K562 (cell line): ENCODE measurements around the gene XPOT. TPM values are rescaled to one million over a fixed set of nuclear protein-coding genes. Genes with fewer than 3 reads are reported as not detected.

ENCODE experiments used
- ATAC-seq: fragments of 200-7000 bp; cut with Tn5 transposase; 3 replicates; pipeline ENCODE4 v1.9.1; 2020; ENCODE audit warnings: moderate library complexity
- BruUV-seq: library from RNA; stranded (reverse); fragments of 400-500 nt; replicated peaks from 2 replicates; lab custom pipeline; 2021; lab: Mats Ljungman, UMichigan
- CTCF ChIA-PET: fragments of 300-600 bp; formaldehyde crosslinking; extraction: SDS; loops from one replicate; lab custom pipeline; 2021; ENCODE audit warnings: low intra/inter-chr PET ratio; lab: Yijun Ruan, JAX
- POLR2A ChIA-PET: fragments of 300-600, 350-650 bp; sonication (Branson Sonifier 250); formaldehyde crosslinking; extraction: SDS; loops from one replicate; lab custom pipeline; 2021; ENCODE audit warnings: antibody characterized with exemption, inconsistent platforms; lab: Yijun Ruan, JAX
- DNase-seq, 4 experiments: peaks; one replicate each; pipeline versions ENCODE4 v3.0.0 to v3.0.0-alpha.2; 2011 to 2018; ENCODE audit warnings: low spot score in 3 of 4, mixed read lengths in 3 of 4; ENCODE audit errors: extremely low read depth in 1 of 4
- FAIRE-seq: peaks from 2 replicates; lab custom pipeline; 2011; peaks lifted over from hg19 to GRCh38; lab: Jason Lieb, UNC
- H2AFZ ChIP-seq: 2 replicates; pipeline ENCODE4 v1.6.0; 2011; ENCODE audit warnings: low read depth, low read length, control low read depth, inconsistent platforms
- H3K27ac ChIP-seq: fragments of 200-600 bp; 3 replicates; pipeline ENCODE4 v1.8.0; 2011; ENCODE audit warnings: low read depth, mild to moderate bottlenecking, control low read depth, inconsistent platforms, low read length, moderate library complexity, mixed read lengths; ENCODE audit errors: extremely low read depth
- H3K27me3 ChIP-seq, 2 experiments: fragments of 300-600 bp in 1 of 2; 2 replicates in 1 of 2; 3 replicates in 1 of 2; pipeline versions ENCODE4 v1.6.0 to v1.8.0; 2011; ENCODE audit warnings: inconsistent platforms in 2 of 2, low read length in 2 of 2, mild to moderate bottlenecking in 1 of 2, mixed read lengths in 1 of 2, moderate library complexity in 1 of 2; ENCODE audit not compliant: control insufficient read depth in 2 of 2, insufficient read depth in 2 of 2
- H3K36me3 ChIP-seq: fragments of 300-600 bp; 3 replicates; pipeline ENCODE4 v1.8.0; 2011; ENCODE audit warnings: mild to moderate bottlenecking, low read length, inconsistent platforms; ENCODE audit not compliant: control insufficient read depth, insufficient read depth
- H3K4me1 ChIP-seq, 2 experiments: fragments of 200-600 bp in 1 of 2; replicated peaks in 1 of 2; 2 replicates in 1 of 2; 3 replicates in 1 of 2; pipeline versions ENCODE4 v1.5.1 to v1.8.0; 2011; ENCODE audit warnings: inconsistent platforms in 2 of 2, low read length in 2 of 2, mild to moderate bottlenecking in 1 of 2, mixed read lengths in 1 of 2, moderate library complexity in 1 of 2; ENCODE audit not compliant: control insufficient read depth in 2 of 2, insufficient read depth in 2 of 2
- H3K4me2 ChIP-seq: 2 replicates; pipeline ENCODE4 v1.6.1; 2011; ENCODE audit warnings: low read length, control low read depth, inconsistent platforms, mixed read lengths; ENCODE audit not compliant: insufficient read depth
- H3K4me3 ChIP-seq: fragments of 200-600 bp; sonication (generic), shearing (Covaris generic); 2 replicates; pipeline ENCODE4 v1.5.1; 2016; ENCODE audit warnings: control low read depth, inconsistent platforms
- H3K79me2 ChIP-seq: fragments of 200-600 bp; 3 replicates; pipeline ENCODE4 v1.8.0; 2011; ENCODE audit warnings: low read length, inconsistent platforms; ENCODE audit not compliant: control insufficient read depth, insufficient read depth
- H3K9ac ChIP-seq, 2 experiments: 2 replicates each; pipeline versions ENCODE4 v1.6.0 to v1.6.1; 2011; ENCODE audit warnings: low read depth in 2 of 2, low read length in 2 of 2, control low read depth in 1 of 2, inconsistent platforms in 1 of 2, mild to moderate bottlenecking in 1 of 2, mixed read lengths in 1 of 2; ENCODE audit not compliant: insufficient read depth in 1 of 2
- H3K9me1 ChIP-seq: one replicate; pipeline ENCODE4 v1.6.0; 2011; ENCODE audit warnings: inconsistent platforms, mild to moderate bottlenecking, low read length, moderate library complexity; ENCODE audit not compliant: control insufficient read depth, insufficient read depth
- H3K9me3 ChIP-seq: replicated peaks from 2 replicates; pipeline ENCODE4 v1.5.1; 2011; ENCODE audit warnings: low read depth, low read length, inconsistent platforms; ENCODE audit not compliant: control insufficient read depth, insufficient read depth
- H4K20me1 ChIP-seq: replicated peaks from 2 replicates; pipeline ENCODE4 v1.6.1; 2011; ENCODE audit warnings: low read length, inconsistent platforms, mixed read lengths; ENCODE audit not compliant: control insufficient read depth, insufficient read depth
- CAMTA2 ChIP-seq: fragments of 250-450 bp; sonication (Bioruptor Pico); conservative IDR thresholded peaks from 2 replicates; pipeline ENCODE4 v1.5.1; 2022
- CEBPZ ChIP-seq: fragments of 150-350 bp; IDR thresholded peaks from 2 replicates; pipeline ENCODE4 v1.6.1; 2014; ENCODE audit warnings: low read depth, mild to moderate bottlenecking, low read length, borderline replicate concordance
- DIDO1 ChIP-seq: fragments of 450-650 bp; IDR thresholded peaks from 2 replicates; pipeline ENCODE4 v1.6.1; 2016; ENCODE audit warnings: low read depth, missing biosample characterization, missing genetic modification characterization
- EZH2 ChIP-seq: IDR thresholded peaks from 2 replicates; pipeline ENCODE4 v1.6.1; 2012; ENCODE audit warnings: low read depth, mild to moderate bottlenecking, inconsistent platforms, low read length, borderline replicate concordance
- FOSL1 ChIP-seq: fragments of 200-800 bp; sonication (Bioruptor generic); conservative IDR thresholded peaks from 2 replicates; pipeline ENCODE4 v1.6.1; 2016; ENCODE audit warnings: missing genetic modification characterization, missing compliant biosample characterization
- HMBOX1 ChIP-seq: sonication (generic); IDR thresholded peaks from 2 replicates; pipeline ENCODE4 v1.6.1; 2016
- RBBP5 ChIP-seq: fragments of 200-600 bp; sonication (generic); IDR thresholded peaks from 2 replicates; pipeline ENCODE4 v1.6.1; 2012; ENCODE audit warnings: borderline replicate concordance, mild to moderate bottlenecking, low read length, control low read depth, inconsistent platforms; ENCODE audit not compliant: insufficient read depth, poor library complexity, severe bottlenecking
- ZBTB9 ChIP-seq: fragments of 450-650 bp; formaldehyde crosslinking; IDR thresholded peaks from 2 replicates; pipeline ENCODE4 v1.4.0; 2020; ENCODE audit warnings: mild to moderate bottlenecking, moderate library complexity
- ZNF77 ChIP-seq: fragments of 250-450 bp; sonication (Bioruptor Pico); IDR thresholded peaks from 2 replicates; pipeline ENCODE4 v1.5.0; 2020
- WGBS: fragments of 100-300 bp; shearing (Covaris generic); methylation state at CpG from one replicate; pipeline ENCODE4 v1.1.6; 2016; ENCODE audit warnings: low coverage, mixed read lengths; ENCODE audit not compliant: insufficient coverage; ENCODE audit errors: missing lambda C conversion rate; 5-methylcytosine and 5-hydroxymethylcytosine counted together
- in situ Hi-C: fragments of 300-500 bp; cut with MboI; formaldehyde crosslinking; loops from 4 replicates; pipeline ENCODE4 v1.15.0; 2018; ENCODE audit warnings: inconsistent platforms, mixed read lengths
- intact Hi-C: fragments of 100-400 bp; cut with micrococcal nuclease; formaldehyde crosslinking; loops from 2 replicates; pipeline ENCODE4 v1.14.2; 2022
- polyA plus RNA-seq, 8 experiments: library from polyadenylated mRNA; depleted of rRNA in 4 of 8; stranded (reverse) in 5 of 8; unstranded in 3 of 8; fragments of >200 nt; fragmentation: Nextera tagmentation in 2 of 8; fragmentation: Illumina TruSeq in 1 of 8; extraction: Ambion mirVana in 2 of 8; extraction: Trizol in 1 of 8; gene quantifications; 2 replicates each; pipeline versions ENCODE4 v1.2.1 to v1.2.3, GENCODE V29; 2011 to 2014; ENCODE audit warnings: inconsistent platforms in 1 of 8, missing spikeins in 1 of 8
- total RNA-seq, 7 experiments: library from RNA; depleted of rRNA in 6 of 7; stranded (reverse); fragments of >200 nt in 6 of 7; fragmentation: Illumina TruSeq in 2 of 7; extraction: Trizol in 2 of 7; gene quantifications; 2 replicates each; pipeline versions ENCODE4 v1.2.1 to v1.2.3, GENCODE V29; 2011 to 2021; ENCODE audit warnings: low replicate concordance in 1 of 7

XPOT gene
- total and polyA plus RNA-seq, 9 of the 15 experiments (the other 6 are each of a cell fraction or from before 2014, with no cell fraction given) = 26.2 to 192 (median 102) TPM

GRCh38 chr12:64385468-64385867 lies 18.7 kb upstream of the XPOT start:
- H3K4me2 ChIP-seq = no peak overlapping the region
- no peak overlapping the region for H3K27ac ChIP-seq
- BruUV-seq = no TSS peak
- no peak for ATAC-seq
- TF ChIP-seq FOSL1 (tag) (peak; percentile 36; the same call in 1 of the 2 replicates), RBBP5 (no peak), ZBTB9 (CRISPR knock-in tag) (no peak), DIDO1 (tag) (no peak), EZH2 (no peak), ZNF77 (CRISPR knock-in tag) (no peak), CAMTA2 (CRISPR knock-in tag) (no peak), CEBPZ (no peak), HMBOX1 (peak; percentile 42)
- no peaks in the 10 kb centered on the region for H3K79me2 ChIP-seq
- H2AFZ ChIP-seq = no peak overlapping the region
- H3K36me3 ChIP-seq = no peaks in the 10 kb centered on the region
- intact Hi-C loops = no loop called here
- ChIA-PET CTCF (no interaction called here), POLR2A (interaction anchor here (0.6 kb wide), 1 partner anchor 8 kb away, joined by 3 read pairs; no protein-coding TSS in a partner anchor)
- no peak for FAIRE-seq
- DNase-seq = no peak
- no peak overlapping the region for H3K9ac ChIP-seq
- in situ Hi-C loops = loop anchor here (5.0 to 25.0 kb wide), 2 partner anchors 113 to 548 kb away; partner anchors contain the start of gene SRGAP1
- no peak overlapping the region for H3K4me3 ChIP-seq
- 13% methylated on average over 2 of the region's 2 CpGs for WGBS
- peaks cover 0 to 8% of the 10 kb centered on the region in 2 experiments; a peak in 2 of 5 replicates for H3K27me3 ChIP-seq
- peaks cover 0 to 10% of the 10 kb centered on the region in 2 experiments; a peak in 2 of 5 replicates for H3K4me1 ChIP-seq
- H3K9me1 ChIP-seq = no peaks in the 10 kb centered on the region
- 0 out of 2 replicates have a peak, but pooled peaks cover 4% of the 10 kb centered on the region for H3K9me3 ChIP-seq
- H4K20me1 ChIP-seq = no peaks in the 10 kb centered on the region
